Hepatocyte (in vitro differentiated cells): ENCODE measurements around the gene TXN2. TPM values are rescaled to one million over a fixed set of nuclear protein-coding genes. Genes with fewer than 3 reads are reported as not detected.

Experiments used
- DNase-seq: peaks from one replicate; pipeline ENCODE4 v3.0.0-alpha.2; 2016; ENCODE audit warnings: low spot score
- H2AFZ ChIP-seq: fragments of 200-600 bp; sonication (generic); 2 replicates; pipeline ENCODE4 v1.6.0; 2016; ENCODE audit warnings: antibody characterized with exemption, mild to moderate bottlenecking
- H3K27ac ChIP-seq: fragments of 200-600 bp; sonication (generic); 2 replicates; pipeline ENCODE4 v1.5.1; 2016; ENCODE audit warnings: mild to moderate bottlenecking
- H3K27me3 ChIP-seq: fragments of 200-600 bp; sonication (generic); 2 replicates; pipeline ENCODE4 v1.6.1; 2016
- H3K36me3 ChIP-seq: fragments of 200-600 bp; sonication (generic); replicated peaks from 2 replicates; pipeline ENCODE4 v1.5.1; 2016; ENCODE audit warnings: low read depth; ENCODE audit not compliant: insufficient read depth
- H3K4me1 ChIP-seq: fragments of 200-600 bp; sonication (generic); 2 replicates; pipeline ENCODE4 v1.5.1; 2016; ENCODE audit warnings: mild to moderate bottlenecking, moderate library complexity; ENCODE audit not compliant: insufficient read depth
- H3K4me2 ChIP-seq: fragments of 200-600 bp; sonication (generic); 2 replicates; pipeline ENCODE4 v1.6.0; 2016
- H3K4me3 ChIP-seq: fragments of 200-600 bp; sonication (generic); 2 replicates; pipeline ENCODE4 v1.5.1; 2016; ENCODE audit warnings: mild to moderate bottlenecking
- H3K79me2 ChIP-seq: fragments of 200-600 bp; sonication (generic); 2 replicates; pipeline ENCODE4 v1.6.0; 2017; ENCODE audit warnings: mild to moderate bottlenecking
- H3K9me2 ChIP-seq: fragments of 200-600 bp; sonication (generic); replicated peaks from 2 replicates; pipeline ENCODE4 v1.6.0; 2017; ENCODE audit warnings: mild to moderate bottlenecking; ENCODE audit not compliant: insufficient read depth
- H3K9me3 ChIP-seq: fragments of 200-600 bp; sonication (generic); 2 replicates; pipeline ENCODE4 v1.5.1; 2016; ENCODE audit warnings: low read depth, mild to moderate bottlenecking
- H4K20me1 ChIP-seq: fragments of 200-600 bp; sonication (generic); 2 replicates; pipeline ENCODE4 v1.6.0; 2016; ENCODE audit warnings: mild to moderate bottlenecking; ENCODE audit not compliant: insufficient read depth, poor library complexity, severe bottlenecking
- CTCF ChIP-seq: fragments of 200-600 bp; sonication (generic); IDR thresholded peaks from 2 replicates; pipeline ENCODE4 v1.5.1; 2016; ENCODE audit warnings: antibody characterized with exemption, mild to moderate bottlenecking; ENCODE audit not compliant: poor library complexity
- EZH2 ChIP-seq: fragments of 200-600 bp; sonication (generic); IDR thresholded peaks from 2 replicates; pipeline ENCODE4 v1.6.1; 2016; ENCODE audit warnings: antibody characterized with exemption, mild to moderate bottlenecking, borderline replicate concordance
- EZH2phosphoT487 ChIP-seq: fragments of 200-600 bp; sonication (generic); IDR thresholded peaks from one replicate; pipeline ENCODE4 v1.6.1; 2018; ENCODE audit warnings: antibody characterized with exemption, mild to moderate bottlenecking, low read depth, moderate library complexity; ENCODE audit not compliant: unreplicated experiment, severe bottlenecking
- WGBS: methylation state at CpG from one replicate; pipeline ENCODE4 v1.1.6; 2016; ENCODE audit warnings: low lambda C conversion rate; ENCODE audit errors: missing lambda C conversion rate; 5-methylcytosine and 5-hydroxymethylcytosine counted together
- polyA plus RNA-seq: library from polyadenylated mRNA; unstranded; fragments of >200 nt; fragmentation: Nextera tagmentation; extraction: Ambion mirVana; gene quantifications from 2 replicates; pipeline ENCODE4 v1.2.1, GENCODE V29; 2016
- total RNA-seq: library from RNA; depleted of rRNA; stranded (reverse); fragments of >200 nt; gene quantifications from 2 replicates; pipeline ENCODE4 v1.2.3, GENCODE V29; 2014

TXN2 gene
- total and polyA plus RNA-seq, 2 experiments from 2014 or later: 42.6 to 129 TPM

GRCh38 chr22:36512991-36513390, 31.6 kb upstream of the TXN2 start:
- Histone ChIP-seq H3K4me2 (no peak overlapping the region), H3K4me1 (no peaks in the 10 kb centered on the region), H3K9me3 (no peaks in the 10 kb centered on the region), H4K20me1 (no peaks in the 10 kb centered on the region), H3K79me2 (no peaks in the 10 kb centered on the region), H3K27me3 (no peaks in the 10 kb centered on the region), H2AFZ (no peak overlapping the region), H3K9me2 (no peaks in the 10 kb centered on the region), H3K4me3 (no peak overlapping the region), H3K36me3 (peaks cover 4% of the 10 kb centered on the region), H3K27ac (no peak overlapping the region)
- 94% methylated on average over 4 of the region's 4 CpGs for WGBS
- TF ChIP-seq CTCF: no peak
- no peak for TF ChIP-seq EZH2
- TF ChIP-seq EZH2phosphoT487: no peak
- no peak for DNase-seq

GRCh38 chr22:36512333-36512732, 30.9 kb upstream of the TXN2 start:
- TF ChIP-seq EZH2 (no peak), EZH2phosphoT487 (no peak), CTCF (no peak)

GRCh38 chr22:36510966-36511881, 29.8 kb upstream of the TXN2 start:
- Histone ChIP-seq H3K79me2 (peaks cover 3% of the 10 kb centered on the region), H3K9me2 (no peaks in the 10 kb centered on the region), H3K4me3 (no peak overlapping the region), H3K4me1 (peaks cover 10% of the 10 kb centered on the region), H3K36me3 (peaks cover 4% of the 10 kb centered on the region), H4K20me1 (no peaks in the 10 kb centered on the region), H3K4me2 (no peak overlapping the region), H3K27me3 (no peaks in the 10 kb centered on the region), H2AFZ (no peak overlapping the region), H3K9me3 (no peaks in the 10 kb centered on the region), H3K27ac (no peak overlapping the region)
- 76% methylated on average over 17 of the region's 17 CpGs for WGBS
- DNase-seq: peak; percentile 74
- no peak for TF ChIP-seq EZH2phosphoT487
- peak; percentile 57 for TF ChIP-seq CTCF
- TF ChIP-seq EZH2: no peak

More at GRCh38 chr22:36512333-36512732, 30.9 kb upstream of the TXN2 start:
- Histone ChIP-seq H3K4me1 (peaks cover 2% of the 10 kb centered on the region), H3K79me2 (no peaks in the 10 kb centered on the region), H3K27ac (no peak overlapping the region), H3K36me3 (peaks cover 4% of the 10 kb centered on the region), H3K9me2 (no peaks in the 10 kb centered on the region), H2AFZ (no peak overlapping the region), H3K9me3 (no peaks in the 10 kb centered on the region), H3K27me3 (no peaks in the 10 kb centered on the region), H3K4me3 (no peak overlapping the region), H4K20me1 (no peaks in the 10 kb centered on the region), H3K4me2 (no peak overlapping the region)
- DNase-seq: no peak
- 97% methylated on average over 8 of the region's 8 CpGs for WGBS
